Measurements from ENCODE around the gene KRTAP2-4. TPM values are rescaled to one million over a fixed set of nuclear protein-coding genes. Genes with fewer than 3 reads are reported as not detected.
A peak's percentile ranks its signal among the peaks of the same experiment; 100 is the strongest.
"Not testable (repeated sequence)": the region's sequence is repeated elsewhere in the genome, so short reads cannot be mapped to it uniquely, and the experiment has no call there.

The KRTAP2-4 gene
- total RNA-seq, 1 donor from 2014 or later = not detected

- Mint-ChIP-seq H3K9me3 (peaks cover 17% of the 10 kb centered on the region), H3K27ac (peak overlapping the region; percentile 88), H3K4me3 (no peak overlapping the region), H3K4me1 (peaks cover 28% of the 10 kb centered on the region), H3K36me3 (peaks cover 4% of the 10 kb centered on the region), H3K27me3 (ENCODE audit: low read depth) (no peaks in the 10 kb centered on the region)
- no peak for TF ChIP-seq CTCF (IDR thresholded peaks at IDR 0.05; ENCODE audit: unreplicated experiment)
- DNase-seq (ENCODE audit: low spot score in 2 of 2, unreplicated experiment in 2 of 2) = no peak
Observed at GRCh38 chr17:41048441-41048840, 17.2 kb downstream of the KRTAP2-4 start.

DNA sequence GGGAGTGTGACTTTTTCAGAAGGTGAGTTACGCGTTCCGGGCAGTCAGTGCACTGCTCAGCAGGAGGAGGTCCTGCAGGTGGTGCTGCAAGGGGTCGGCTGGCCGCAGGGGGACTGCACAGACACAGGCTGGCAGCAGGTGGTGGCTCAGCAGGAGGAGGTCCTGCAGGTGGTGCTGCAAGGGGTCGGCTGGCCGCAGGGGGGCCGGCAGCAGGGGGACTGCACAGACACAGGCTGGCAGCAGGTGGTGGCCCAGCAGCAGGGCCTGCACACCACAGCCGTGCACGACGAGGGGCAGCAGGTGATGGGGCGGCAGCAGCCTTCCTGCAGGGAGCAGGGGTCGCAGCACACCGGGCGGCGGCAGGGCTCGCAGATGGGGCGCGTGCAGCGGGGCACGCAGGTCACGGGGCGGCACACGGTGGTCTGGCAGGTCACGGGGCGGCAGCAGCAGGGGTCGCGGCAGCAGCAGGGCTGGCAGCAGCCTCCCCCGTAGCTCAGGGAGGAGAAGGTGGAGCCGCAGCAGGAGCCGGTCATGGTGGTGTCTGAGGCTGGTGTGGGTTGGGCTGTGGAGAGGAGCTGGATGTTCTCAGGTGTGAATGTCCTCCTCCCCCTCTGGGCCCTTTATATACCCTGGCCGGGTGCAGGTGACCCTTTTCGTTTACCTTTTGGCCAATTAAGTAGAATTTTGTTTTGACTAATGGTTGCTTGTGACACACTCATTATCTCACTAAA, 18.8 kb downstream of the KRTAP2-4 start, which contains the start of gene KRTAP2-1:
TSS of gene KRTAP2-1 (minus strand) at position 582 of the 731 bp plus-strand sequence. CDS start at position 533, 49 bp downstream.
- not testable (repeated sequence) for H3K36me3 Mint-ChIP-seq; DNase-seq (ENCODE audit: low spot score in 2 of 2, unreplicated experiment in 2 of 2); H3K4me3 Mint-ChIP-seq; H3K27me3 Mint-ChIP-seq (ENCODE audit: low read depth)
- H3K9me3 Mint-ChIP-seq = peaks cover 15% of the 10 kb centered on the region
- H3K27ac Mint-ChIP-seq = peak within 1 kb of the TSS; percentile 88
- peaks cover 28% of the 10 kb centered on the region for H3K4me1 Mint-ChIP-seq

DNA sequence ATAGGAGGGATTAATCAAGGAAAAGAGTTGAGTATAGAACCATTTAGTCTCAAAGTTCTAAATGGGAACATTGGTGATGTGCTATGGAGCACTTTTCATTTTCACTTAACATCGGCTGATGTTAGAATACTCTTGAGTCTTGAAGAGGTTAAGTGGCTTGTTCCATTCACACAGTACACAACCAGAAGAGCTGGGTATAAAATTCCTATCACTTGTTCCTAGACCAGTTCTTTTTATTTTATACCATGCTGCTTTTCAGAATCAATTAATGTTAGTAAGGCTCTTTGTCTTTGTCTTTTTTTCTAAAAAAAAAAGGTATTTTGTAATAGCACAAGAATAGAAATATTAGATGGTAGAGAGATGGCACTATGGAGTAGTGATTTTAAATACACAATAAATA, 22.7 kb downstream of the KRTAP2-4 start:
- Mint-ChIP-seq H3K36me3 (peaks cover 6% of the 10 kb centered on the region), H3K9me3 (peaks cover 15% of the 10 kb centered on the region), H3K27ac (no peak overlapping the region), H3K4me1 (peaks cover 18% of the 10 kb centered on the region), H3K4me3 (no peak overlapping the region), H3K27me3 (ENCODE audit: low read depth) (no peaks in the 10 kb centered on the region)
- TF ChIP-seq CTCF (IDR thresholded peaks at IDR 0.05; ENCODE audit: unreplicated experiment) = no peak
- DNase-seq (ENCODE audit: low spot score in 2 of 2, unreplicated experiment in 2 of 2) = no peak

GRCh38 chr17:41040783-41041571, 24.7 kb downstream of the KRTAP2-4 start, which contains the start of gene KRTAP1-1:
Gene KRTAP1-1 (minus strand): TSS chr17:41041450. CDS start chr17:41041397, 53 bp downstream.
- DNase-seq (ENCODE audit: low spot score in 2 of 2, unreplicated experiment in 2 of 2); H3K27ac Mint-ChIP-seq; H3K4me3 Mint-ChIP-seq; H3K27me3 Mint-ChIP-seq (ENCODE audit: low read depth); H3K36me3 Mint-ChIP-seq: not testable (repeated sequence)
- peaks cover 15% of the 10 kb centered on the region for H3K9me3 Mint-ChIP-seq
- peaks cover 22% of the 10 kb centered on the region for H3K4me1 Mint-ChIP-seq

- no peak for DNase-seq (ENCODE audit: low spot score in 2 of 2, unreplicated experiment in 2 of 2)
- H3K4me3 Mint-ChIP-seq = no peak overlapping the region
- H3K9me3 Mint-ChIP-seq = peaks cover 7% of the 10 kb centered on the region
- no peak overlapping the region for H3K27ac Mint-ChIP-seq
- peaks cover 22% of the 10 kb centered on the region for H3K4me1 Mint-ChIP-seq
- TF ChIP-seq CTCF (IDR thresholded peaks at IDR 0.05; ENCODE audit: unreplicated experiment) = no peak
- H3K36me3 Mint-ChIP-seq = no peaks in the 10 kb centered on the region
- no peaks in the 10 kb centered on the region for H3K27me3 Mint-ChIP-seq (ENCODE audit: low read depth)
Observed at GRCh38 chr17:41037853-41038350, 27.8 kb downstream of the KRTAP2-4 start.

- H3K9me3 Mint-ChIP-seq; H3K36me3 Mint-ChIP-seq; DNase-seq (ENCODE audit: low spot score in 2 of 2, unreplicated experiment in 2 of 2); H3K27me3 Mint-ChIP-seq (ENCODE audit: low read depth); H3K4me3 Mint-ChIP-seq; H3K27ac Mint-ChIP-seq: not testable (repeated sequence)
- H3K4me1 Mint-ChIP-seq = peaks cover 17% of the 10 kb centered on the region
Observed at GRCh38 chr17:41034346-41034935, 31.2 kb downstream of the KRTAP2-4 start, which contains the start of gene KRTAP1-3. Gene KRTAP1-3 (minus strand): TSS chr17:41034874. CDS start chr17:41034821, 53 bp downstream.

Measured in mesothelial cell of epicardium (in vitro differentiated cells).